ENCODE data around the gene SCAP.

- TF ChIP-seq CTCF (IDR thresholded peaks at IDR 0.05; ENCODE audit: borderline replicate concordance, extremely low read depth, low read length, poor library complexity, severe bottlenecking) (no peak), EZH2 (IDR thresholded peaks at IDR 0.05; ENCODE audit: borderline replicate concordance, low read depth, low read length, severe bottlenecking) (no peak)
Measured at GRCh38 chr3:47394140-47394870, 81.4 kb downstream of the SCAP start.

Measured in DND-41 (cell line).